Caco-2 (cell line): ENCODE measurements around the gene CCS. TPM values are rescaled to one million over a fixed set of nuclear protein-coding genes. Genes with fewer than 3 reads are reported as not detected.
A peak's percentile ranks its signal among the peaks of the same experiment; 100 is the strongest.

ENCODE experiments used
- BruUV-seq: library from RNA; stranded (reverse); fragments of 400-500 nt; replicated peaks from 2 replicates; lab custom pipeline; 2021; lab: Mats Ljungman, UMichigan
- CTCF ChIA-PET: fragments of 300-600 bp; sonication (Branson Sonifier 250); formaldehyde crosslinking; loops from one replicate; lab custom pipeline; 2022; ENCODE audit warnings: antibody characterized with exemption; lab: Charles Lee
- POLR2A ChIA-PET: fragments of 300-600 bp; sonication (Branson Sonifier 250); formaldehyde crosslinking; loops from one replicate; lab custom pipeline; 2022; ENCODE audit warnings: antibody characterized with exemption; lab: Charles Lee
- DNase-seq, 2 experiments: peaks; one replicate each; pipeline versions ENCODE4 v3.0.0 to v3.0.0-alpha.2; 2020 to 2022
- H3K27me3 ChIP-seq: replicated peaks from 2 replicates; pipeline ENCODE4 v1.6.0; 2011; ENCODE audit warnings: low read length; ENCODE audit not compliant: control insufficient read depth, insufficient read depth
- H3K36me3 ChIP-seq: 2 replicates; pipeline ENCODE4 v1.5.1; 2011; ENCODE audit warnings: low read length; ENCODE audit not compliant: control insufficient read depth, insufficient read depth
- H3K4me1 ChIP-seq: fragments of 250-450 bp; sonication (Bioruptor Pico); 2 replicates; pipeline ENCODE4 v1.5.1; 2020; ENCODE audit warnings: mild to moderate bottlenecking
- H3K4me3 ChIP-seq: 2 replicates; pipeline ENCODE4 v1.5.1; 2011; ENCODE audit warnings: low read depth, mild to moderate bottlenecking, control low read depth, low read length
- H3K9me3 ChIP-seq: fragments of 250-450 bp; sonication (Bioruptor Pico); 2 replicates; pipeline ENCODE4 v1.5.1; 2020; ENCODE audit warnings: mild to moderate bottlenecking, moderate library complexity
- H3K27ac Mint-ChIP-seq: one replicate; pipeline ENCODE4 v1.8.0; 2022; ENCODE audit warnings: mixed read lengths; ENCODE audit not compliant: unreplicated experiment
- H3K27me3 Mint-ChIP-seq: one replicate; pipeline ENCODE4 v1.8.0; 2022; ENCODE audit warnings: mixed read lengths; ENCODE audit not compliant: insufficient read depth, unreplicated experiment
- H3K36me3 Mint-ChIP-seq: one replicate; pipeline ENCODE4 v1.8.0; 2022; ENCODE audit warnings: mild to moderate bottlenecking, mixed read lengths; ENCODE audit not compliant: insufficient read depth, unreplicated experiment
- H3K4me1 Mint-ChIP-seq: one replicate; pipeline ENCODE4 v1.8.0; 2022; ENCODE audit warnings: low read depth, mixed read lengths; ENCODE audit not compliant: unreplicated experiment
- H3K4me3 Mint-ChIP-seq: one replicate; pipeline ENCODE4 v1.8.0; 2022; ENCODE audit warnings: mild to moderate bottlenecking, moderate library complexity, mixed read lengths; ENCODE audit not compliant: unreplicated experiment
- H3K9me3 Mint-ChIP-seq: one replicate; pipeline ENCODE4 v1.8.0; 2022; ENCODE audit warnings: mixed read lengths; ENCODE audit not compliant: unreplicated experiment
- CTCF ChIP-seq, 2 experiments: fragments of 200-600 bp in 1 of 2; IDR thresholded peaks; 1 replicate in 1 of 2; 2 replicates in 1 of 2; pipeline versions ENCODE4 v1.5.1 to v1.8.0; 2011 to 2022; ENCODE audit warnings: antibody characterized with exemption in 1 of 2, control low read depth in 1 of 2, inconsistent platforms in 1 of 2, low read depth in 1 of 2, low read length in 1 of 2, mild to moderate bottlenecking in 1 of 2, moderate library complexity in 1 of 2; ENCODE audit not compliant: insufficient read depth in 1 of 2, severe bottlenecking in 1 of 2, unreplicated experiment in 1 of 2
- intact Hi-C: fragments of 100-400 bp; cut with micrococcal nuclease; formaldehyde crosslinking; loops from one replicate; pipeline ENCODE4 v1.10.0; 2022; ENCODE audit not compliant: unreplicated experiment
- total RNA-seq: library from RNA; stranded (reverse); gene quantifications from 2 replicates; pipeline ENCODE4 v1.2.3, GENCODE V29; 2022

The CCS gene
- total RNA-seq, 1 experiment from 2014 or later = 52.9 TPM

- CTCF ChIA-PET = interaction anchor here (0.6 to 2.2 kb wide), 8 partner anchors 9 to 137 kb away, joined by 3 to 12 read pairs (median 7); partner anchors contain the start of genes CCDC87, CCS, DPP3 and RBM4
- H3K9me3 Mint-ChIP-seq = no peaks in the 10 kb centered on the region
Measured at GRCh38 chr11:66616379-66617154, 23.6 kb downstream of the CCS start, which contains the start of gene RBM14. TSS of gene RBM14 (plus strand) at chr11:66616630. CDS start at chr11:66616721, 91 bp downstream.

GRCh38 chr11:66617155-66617834, 24.3 kb downstream of the CCS start:
- peak overlapping the region; percentile 99 for H3K27ac Mint-ChIP-seq
- peaks cover 66% of the 10 kb centered on the region for H3K36me3 Mint-ChIP-seq
- no peak for TF ChIP-seq CTCF (IDR thresholded peaks at IDR 0.05; ENCODE audit: insufficient read depth in 1 of 2, low read depth in 1 of 2, low read length in 1 of 2, severe bottlenecking in 1 of 2, unreplicated experiment in 1 of 2)
- H3K4me1 Mint-ChIP-seq = peaks cover 25% of the 10 kb centered on the region
- H3K4me3 Mint-ChIP-seq = peak overlapping the region; percentile 94
- BruUV-seq = no TSS peak
- intact Hi-C loops = loop anchor here (5.0 kb wide), 1 partner anchor 70 kb away; the partner anchor contains the start of genes ACTN3 and ZDHHC24
- no peaks in the 10 kb centered on the region for H3K27me3 Mint-ChIP-seq
- Histone ChIP-seq H3K36me3 (0 out of 2 replicates have a peak, but pooled peaks cover 2% of the 10 kb centered on the region), H3K4me3 (peak overlapping the region; percentile 57), H3K27me3 (no peaks in the 10 kb centered on the region), H3K9me3 (no peaks in the 10 kb centered on the region), H3K4me1 (peaks cover 17% of the 10 kb centered on the region)
- ChIA-PET CTCF (interaction anchor here (0.9 to 2.2 kb wide), 6 partner anchors 20 to 137 kb away, joined by 3 to 12 read pairs (median 8); partner anchors contain the start of genes CCDC87, CCS, DPP3 and RBM4), POLR2A (interaction anchor here (0.6 to 2.5 kb wide), 24 partner anchors 8 to 245 kb away, joined by 3 to 160 read pairs (median 9); partner anchors contain the start of genes ACTN3, CCDC87, CCS and DPP3)
- no peaks in the 10 kb centered on the region for H3K9me3 Mint-ChIP-seq
- DNase-seq = no peak

More at GRCh38 chr11:66616379-66617154, 23.6 kb downstream of the CCS start, which contains the start of gene RBM14:
- Mint-ChIP-seq H3K36me3 (peaks cover 59% of the 10 kb centered on the region), H3K27me3 (no peaks in the 10 kb centered on the region), H3K4me1 (peaks cover 25% of the 10 kb centered on the region), H3K27ac (peak within 1 kb of the TSS; percentile 99), H3K4me3 (peak within 1 kb of the TSS; percentile 94)
- POLR2A ChIA-PET = interaction anchor here (0.5 to 2.5 kb wide), 45 partner anchors 9 to 780 kb away, joined by 3 to 160 read pairs (median 5); partner anchors contain the start of genes ACTN3, CCDC87, CCS and DPP3
- Histone ChIP-seq H3K4me1 (peaks cover 17% of the 10 kb centered on the region), H3K27me3 (no peaks in the 10 kb centered on the region), H3K9me3 (no peaks in the 10 kb centered on the region), H3K36me3 (0 out of 2 replicates have a peak, but pooled peaks cover 2% of the 10 kb centered on the region), H3K4me3 (peak within 1 kb of the TSS; percentile 57)
- no TSS peak for BruUV-seq
- intact Hi-C loops = loop anchor here (1.0 to 5.0 kb wide), 5 partner anchors 22 to 136 kb away; partner anchors contain the start of genes ACTN3, CCDC87, CCS and DPP3
- DNase-seq = peak; percentile 100
- no peak for TF ChIP-seq CTCF (IDR thresholded peaks at IDR 0.05; ENCODE audit: insufficient read depth in 1 of 2, low read depth in 1 of 2, low read length in 1 of 2, severe bottlenecking in 1 of 2, unreplicated experiment in 1 of 2)
